Erythroblast (primary cell): ENCODE measurements around the gene HRK.

Source experiments
- GATA1 ChIP-seq: IDR thresholded peaks from 2 replicates; pipeline ENCODE4 v1.6.1; 2011; ENCODE audit warnings: low read depth, mild to moderate bottlenecking, control low read depth, low read length, moderate library complexity
- POLR2A ChIP-seq: IDR thresholded peaks from 2 replicates; pipeline ENCODE4 v1.6.1; 2011; ENCODE audit warnings: mild to moderate bottlenecking, low read length

- TF ChIP-seq GATA1 = no peak
- TF ChIP-seq POLR2A = no peak
Measured at GRCh38 chr12:116927244-116927940, 46.2 kb upstream of the HRK start.
